Eye (tissue), 1 donor: Measurements from ENCODE around the gene NPBWR2.

Experiments used
- DNase-seq: peaks from one replicate; pipeline ENCODE4 v3.0.0-alpha.2; 2015

Gene NPBWR2

GRCh38 chr20:64055893-64056638 is 51.3 kb downstream of the NPBWR2 start:
- DNase-seq: no peak

GRCh38 chr20:64055396-64055892 is 51.9 kb downstream of the NPBWR2 start:
- DNase-seq: no peak

GRCh38 chr20:64053841-64054661 is 53.3 kb downstream of the NPBWR2 start:
- DNase-seq: peak; percentile 36
